H1 (cell line): Measurements from ENCODE around the gene SND1. TPM values are rescaled to one million over a fixed set of nuclear protein-coding genes. Genes with fewer than 3 reads are reported as not detected.

ENCODE experiments used
- CTCF ChIA-PET: fragments of 300-600 bp; sonication (Branson Sonifier 250); formaldehyde crosslinking; loops from one replicate; lab custom pipeline; 2021; ENCODE audit not compliant: partially characterized antibody; lab: Charles Lee
- POLR2A ChIA-PET: fragments of 300-600 bp; sonication (Branson Sonifier 250); formaldehyde crosslinking; loops from one replicate; lab custom pipeline; 2021; ENCODE audit warnings: inconsistent platforms; ENCODE audit not compliant: partially characterized antibody; lab: Charles Lee
- DNase-seq, 2 experiments: peaks; one replicate each; pipeline versions ENCODE4 v3.0.0 to v3.0.0-alpha.2; 2010 to 2022; ENCODE audit warnings: low spot score in 2 of 2, low read depth in 1 of 2, mixed read lengths in 1 of 2
- FAIRE-seq: peaks from 2 replicates; lab custom pipeline; 2011; peaks lifted over from hg19 to GRCh38; lab: Jason Lieb, UNC
- H2AFZ ChIP-seq: 2 replicates; pipeline ENCODE4 v1.8.1; 2012; ENCODE audit warnings: low read length, inconsistent platforms
- H2AK5ac ChIP-seq: 2 replicates; pipeline ENCODE4 v1.6.1; 2013; ENCODE audit warnings: low read depth, low read length
- H2BK120ac ChIP-seq: replicated peaks from 2 replicates; pipeline ENCODE3; 2013; ENCODE audit warnings: low read depth, low read length, inconsistent platforms
- H2BK12ac ChIP-seq: 2 replicates; pipeline ENCODE4 v1.6.1; 2013; ENCODE audit warnings: low read depth, low read length
- H2BK15ac ChIP-seq: 2 replicates; pipeline ENCODE4 v1.6.1; 2013; ENCODE audit warnings: low read length
- H2BK20ac ChIP-seq: 2 replicates; pipeline ENCODE4 v1.6.1; 2013; ENCODE audit warnings: low read length
- H2BK5ac ChIP-seq: 2 replicates; pipeline ENCODE4 v1.6.1; 2013; ENCODE audit warnings: low read depth, low read length
- H3K14ac ChIP-seq: 2 replicates; pipeline ENCODE4 v1.6.1; 2013; ENCODE audit warnings: inconsistent platforms; ENCODE audit not compliant: insufficient read length
- H3K18ac ChIP-seq: 2 replicates; pipeline ENCODE4 v1.6.1; 2013; ENCODE audit warnings: low read length; ENCODE audit errors: extremely low read depth
- H3K23ac ChIP-seq: 2 replicates; pipeline ENCODE4 v1.6.1; 2013; ENCODE audit warnings: inconsistent platforms; ENCODE audit not compliant: insufficient read length
- H3K23me2 ChIP-seq: 2 replicates; pipeline ENCODE4 v1.6.1; 2013; ENCODE audit warnings: low read depth, low read length
- H3K27ac ChIP-seq: 2 replicates; pipeline ENCODE4 v1.6.1; 2011; ENCODE audit warnings: low read depth, low read length, inconsistent platforms
- H3K27me3 ChIP-seq, 4 experiments: replicated peaks in 1 of 4; 1 replicate in 1 of 4; 2 replicates in 3 of 4; pipeline versions ENCODE4 v1.6.1 to v1.8.1; 2011 to 2013; ENCODE audit warnings: low read length in 3 of 4, mild to moderate bottlenecking in 3 of 4, inconsistent platforms in 2 of 4, mixed read lengths in 2 of 4, moderate library complexity in 1 of 4; ENCODE audit not compliant: control insufficient read depth in 3 of 4, insufficient read depth in 3 of 4; ENCODE audit errors: extremely low read depth in 1 of 4
- H3K36me3 ChIP-seq, 4 experiments: 2 replicates each; pipeline versions ENCODE4 v1.6.1 to v1.8.1; 2011 to 2013; ENCODE audit warnings: mild to moderate bottlenecking in 4 of 4, low read length in 3 of 4, moderate library complexity in 2 of 4, control low read depth in 1 of 4, inconsistent platforms in 1 of 4; ENCODE audit not compliant: insufficient read depth in 4 of 4, control insufficient read depth in 2 of 4
- H3K4ac ChIP-seq: replicated peaks from 2 replicates; pipeline ENCODE3; 2013; ENCODE audit warnings: low read length, low read depth, mixed read lengths, inconsistent platforms; ENCODE audit not compliant: insufficient read length
- H3K4me1 ChIP-seq, 4 experiments: replicated peaks in 1 of 4; 1 replicate in 1 of 4; 2 replicates in 3 of 4; pipeline versions ENCODE4 v1.6.1 to v1.8.1; 2011 to 2013; ENCODE audit warnings: low read length in 3 of 4, inconsistent platforms in 2 of 4, mixed read lengths in 1 of 4; ENCODE audit not compliant: insufficient read depth in 4 of 4, control insufficient read depth in 3 of 4
- H3K4me2 ChIP-seq, 2 experiments: 2 replicates each; pipeline versions ENCODE4 v1.6.1 to v1.8.1; 2011 to 2013; ENCODE audit warnings: low read depth in 2 of 2, low read length in 2 of 2, control low read depth in 1 of 2, inconsistent platforms in 1 of 2, mild to moderate bottlenecking in 1 of 2; ENCODE audit not compliant: insufficient read depth in 1 of 2
- H3K4me3 ChIP-seq, 4 experiments: fragments of 200-600, 300-600 bp in 1 of 4; sonication (generic), shearing (Covaris generic), sonication (Bioruptor Twin) in 1 of 4; 2 replicates each; pipeline versions ENCODE4 v1.5.1 to v1.8.1; 2011 to 2016; ENCODE audit warnings: low read length in 4 of 4, low read depth in 3 of 4, control low read depth in 2 of 4, inconsistent platforms in 2 of 4, mild to moderate bottlenecking in 2 of 4, mixed read lengths in 1 of 4, moderate library complexity in 1 of 4; ENCODE audit not compliant: insufficient read depth in 2 of 4; ENCODE audit errors: extremely low read depth in 1 of 4
- H3K56ac ChIP-seq: replicated peaks from 2 replicates; pipeline ENCODE3; 2013; ENCODE audit warnings: low read depth, mild to moderate bottlenecking, mixed read lengths, low read length, inconsistent platforms; ENCODE audit not compliant: insufficient read length
- H3K79me1 ChIP-seq: 2 replicates; pipeline ENCODE4 v1.6.1; 2013; ENCODE audit warnings: low read depth, low read length, control low read depth
- H3K79me2 ChIP-seq, 2 experiments: 2 replicates each; pipeline versions ENCODE4 v1.6.1 to v1.8.1; 2012 to 2013; ENCODE audit warnings: low read length in 2 of 2, mild to moderate bottlenecking in 2 of 2, inconsistent platforms in 1 of 2; ENCODE audit not compliant: insufficient read depth in 2 of 2, control insufficient read depth in 1 of 2
- H3K9ac ChIP-seq, 4 experiments: replicated peaks in 1 of 4; 1 replicate in 1 of 4; 2 replicates in 3 of 4; pipeline versions ENCODE4 v1.6.1 to v1.8.1; 2011 to 2013; ENCODE audit warnings: low read depth in 3 of 4, low read length in 3 of 4, control low read depth in 2 of 4, mild to moderate bottlenecking in 2 of 4, moderate library complexity in 2 of 4, inconsistent platforms in 1 of 4; ENCODE audit errors: extremely low read depth in 1 of 4
- H3K9me3 ChIP-seq, 2 experiments: 2 replicates each; pipeline versions ENCODE4 v1.6.1 to v1.8.1; 2012 to 2013; ENCODE audit warnings: mild to moderate bottlenecking in 2 of 2, moderate library complexity in 2 of 2, control low read depth in 1 of 2, inconsistent platforms in 1 of 2, low read depth in 1 of 2, low read length in 1 of 2, mixed read lengths in 1 of 2; ENCODE audit not compliant: insufficient read depth in 2 of 2
- H4K20me1 ChIP-seq, 2 experiments: replicated peaks in 1 of 2; 2 replicates each; pipeline versions ENCODE3 to v1.8.1; 2011 to 2013; ENCODE audit warnings: inconsistent platforms in 2 of 2, low read length in 2 of 2, mild to moderate bottlenecking in 1 of 2; ENCODE audit not compliant: insufficient read depth in 2 of 2, control insufficient read depth in 1 of 2
- H4K5ac ChIP-seq: 2 replicates; pipeline ENCODE4 v1.6.1; 2013; ENCODE audit warnings: low read length, low read depth, mixed read lengths, inconsistent platforms; ENCODE audit not compliant: insufficient read length
- H4K8ac ChIP-seq: 2 replicates; pipeline ENCODE4 v1.8.0; 2013; ENCODE audit warnings: mild to moderate bottlenecking, moderate library complexity, low read length, inconsistent platforms; ENCODE audit not compliant: insufficient read depth; ENCODE audit errors: extremely low read depth
- H4K91ac ChIP-seq: replicated peaks from 2 replicates; pipeline ENCODE3; 2013; ENCODE audit warnings: low read length, mixed read lengths, inconsistent platforms; ENCODE audit not compliant: insufficient read length
- E2F6 ChIP-seq: IDR thresholded peaks from 2 replicates; pipeline ENCODE4 v1.6.1; 2012; ENCODE audit warnings: inconsistent platforms
- EP300 ChIP-seq, 2 experiments: IDR thresholded peaks; 1 replicate in 1 of 2; 2 replicates in 1 of 2; pipeline ENCODE4 v1.6.1; 2011 to 2012; ENCODE audit warnings: low read depth in 2 of 2, low read length in 2 of 2, mild to moderate bottlenecking in 2 of 2, borderline replicate concordance in 1 of 2, inconsistent platforms in 1 of 2, moderate library complexity in 1 of 2
- JUN ChIP-seq: IDR thresholded peaks from 2 replicates; pipeline ENCODE4 v1.6.1; 2011; ENCODE audit warnings: low read depth, mild to moderate bottlenecking, improper control_type of control experiment, low read length
- MAX ChIP-seq: IDR thresholded peaks from 2 replicates; pipeline ENCODE4 v1.6.1; 2012; ENCODE audit warnings: inconsistent platforms
- RXRA ChIP-seq: IDR thresholded peaks from 2 replicates; pipeline ENCODE4 v1.6.1; 2011; ENCODE audit warnings: low read depth, mild to moderate bottlenecking, low read length, moderate library complexity; ENCODE audit not compliant: insufficient read depth
- SP1 ChIP-seq: IDR thresholded peaks from 2 replicates; pipeline ENCODE4 v1.6.1; 2011; ENCODE audit warnings: low read depth, low read length
- SP2 ChIP-seq: IDR thresholded peaks from 2 replicates; pipeline ENCODE4 v1.6.1; 2012; ENCODE audit warnings: mild to moderate bottlenecking, low read length, inconsistent platforms
- SP4 ChIP-seq: IDR thresholded peaks from 2 replicates; pipeline ENCODE4 v1.6.1; 2012; ENCODE audit warnings: low read length, inconsistent platforms
- YY1 ChIP-seq: IDR thresholded peaks from 2 replicates; pipeline ENCODE4 v1.6.1; 2011; ENCODE audit warnings: low read depth, mild to moderate bottlenecking, low read length
- WGBS, 2 experiments: shearing (Covaris generic) in 1 of 2; methylation state at CpG; one replicate each; pipeline versions ENCODE4 v1.1.6 to v1.1.7; 2013 to 2015; ENCODE audit warnings: low lambda C conversion rate in 2 of 2, mixed read lengths in 2 of 2, inconsistent platforms in 1 of 2, low coverage in 1 of 2, missing lambda C conversion rate in 1 of 2; ENCODE audit not compliant: insufficient replicate concordance in 2 of 2, insufficient coverage in 1 of 2, insufficient read length in 1 of 2; ENCODE audit errors: extremely low coverage in 1 of 2, missing lambda C conversion rate in 1 of 2; 5-methylcytosine and 5-hydroxymethylcytosine counted together
- polyA plus RNA-seq, 7 experiments: library from polyadenylated mRNA; depleted of rRNA in 3 of 7; stranded (reverse) in 5 of 7; unstranded in 2 of 7; fragments of >200 nt in 5 of 7; fragments of 200-250 nt in 2 of 7; gene quantifications; 1 replicate in 5 of 7; 2 replicates in 1 of 7; 4 replicates in 1 of 7; pipeline versions ENCODE4 v1.2.1 to v1.2.3, GENCODE V29; 2011 to 2013; ENCODE audit warnings: missing spikeins in 2 of 7, mixed read lengths in 2 of 7
- total RNA-seq: library from RNA; stranded (reverse); fragmentation: NEBNext Ultra II Directional; extraction: Animal tissue kit (Norgen Biotek cat#: 25700); gene quantifications from 2 replicates; pipeline ENCODE4 v1.2.1, GENCODE V29; 2021

The SND1 gene
- total and polyA plus RNA-seq, 2 of the 8 experiments (the other 6 are each of a cell fraction or from before 2014, with no cell fraction given): 122 to 290 TPM

DNA sequence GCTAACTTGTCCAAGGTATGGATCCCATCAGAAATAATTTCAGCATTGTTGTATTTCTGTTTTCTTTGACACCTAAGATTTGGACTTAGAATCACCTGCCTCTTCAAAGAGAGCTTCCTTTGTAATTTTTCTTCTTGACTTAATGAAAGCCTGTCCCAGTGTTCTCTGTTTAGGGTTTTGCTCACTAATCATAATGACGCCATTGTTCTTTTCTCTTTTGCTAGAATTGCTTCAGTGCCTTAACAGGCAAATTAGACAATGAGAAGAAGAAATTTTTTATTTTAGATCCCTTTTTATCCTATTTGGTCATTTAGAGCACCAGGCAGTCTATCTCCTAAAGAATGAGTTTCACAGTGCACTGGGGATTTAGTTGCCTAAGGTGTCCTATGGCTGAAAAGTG lies 128.5 kb downstream of the SND1 start:
- CTCF ChIA-PET: interaction anchor here (1.1 to 5.6 kb wide), 2 partner anchors 12 to 95 kb away, joined by 3 to 39 read pairs; no protein-coding TSS in a partner anchor
- WGBS, 2 experiments: 80% methylated on average over 1 of the region's 1 CpG; no CpG with 5 or more reads in 1 of the 2 experiments

More for the DNA sequence above, 128.5 kb downstream of the SND1 start:
- Histone ChIP-seq H4K20me1 (peaks cover 6% of the 10 kb centered on the region in 2 experiments), H2AFZ (no peak overlapping the region), H2BK20ac (no peak overlapping the region), H4K5ac (no peak overlapping the region), H3K9ac (no peak overlapping the region), H3K4ac (no peak overlapping the region), H4K8ac (no peak overlapping the region), H3K23me2 (no peaks in the 10 kb centered on the region), H3K4me3 (no peak overlapping the region)
- TF ChIP-seq SP4 (no peak), YY1 (no peak), RXRA (no peak), SP2 (no peak), E2F6 (no peak), JUN (no peak), EP300 (IDR thresholded peaks at IDR 0.05; ENCODE audit: borderline replicate concordance in 1 of 2, low read depth in 2 of 2, low read length in 2 of 2) (no peak), SP1 (no peak), MAX (no peak)
- TF ChIP-seq, all 59 proteins: peak for 0
- Histone ChIP-seq H3K14ac (no peak overlapping the region), H3K27ac (no peak overlapping the region), H3K27me3 (no peaks in the 10 kb centered on the region), H2AK5ac (no peak overlapping the region), H3K79me1 (peaks cover 15% of the 10 kb centered on the region; the same call in 1 of the 2 replicates), H2BK12ac (no peak overlapping the region), H3K23ac (no peak overlapping the region), H3K36me3 (no peaks in the 10 kb centered on the region), H3K4me1 (peaks cover 0 to 5% (median 2%) of the 10 kb centered on the region in 4 experiments; a peak in 4 of 7 replicates), H2BK120ac (no peak overlapping the region), H3K9me3 (no peaks in the 10 kb centered on the region), H2BK15ac (no peak overlapping the region), H3K56ac (no peak overlapping the region), H4K91ac (no peak overlapping the region), H3K79me2 (peaks cover 0 to 80% of the 10 kb centered on the region in 2 experiments; a peak in 3 of 4 replicates), H3K4me2 (no peak overlapping the region), H2BK5ac (no peak overlapping the region), H3K18ac (no peak overlapping the region)
- POLR2A ChIA-PET: interaction anchor here (1.0 kb wide), 1 partner anchor 28 kb away, joined by 4 read pairs; no protein-coding TSS in a partner anchor
- no peak for DNase-seq
- FAIRE-seq: no peak
